Bronchial epithelial cell (primary cell): Measurements from ENCODE around the gene ANKRD40. TPM values are rescaled to one million over a fixed set of nuclear protein-coding genes. Genes with fewer than 3 reads are reported as not detected.
"Not testable (repeated sequence)": the region's sequence is repeated elsewhere in the genome, so short reads cannot be mapped to it uniquely, and the experiment has no call there.

Experiments used
- DNase-seq: peaks from one replicate; pipeline ENCODE4 v3.0.0-alpha.2; 2010; ENCODE audit warnings: low read depth
- FAIRE-seq: peaks from 2 replicates; lab custom pipeline; 2011; peaks lifted over from hg19 to GRCh38; lab: Jason Lieb, UNC
- H3K27me3 ChIP-seq: 2 replicates; pipeline ENCODE4 v1.5.1; 2011; ENCODE audit warnings: low read length; ENCODE audit not compliant: control insufficient read depth, insufficient read depth
- H3K36me3 ChIP-seq: 2 replicates; pipeline ENCODE4 v1.5.1; 2011; ENCODE audit warnings: low read length; ENCODE audit not compliant: control insufficient read depth, insufficient read depth
- H3K4me3 ChIP-seq: 2 replicates; pipeline ENCODE4 v1.5.1; 2011; ENCODE audit warnings: mild to moderate bottlenecking, low read depth, low read length, control low read depth
- total RNA-seq: library from RNA; depleted of rRNA; stranded (reverse); fragments of >200 nt; gene quantifications from 2 replicates; pipeline ENCODE4 v1.2.1, GENCODE V29; 2014
- TF ChIP-seq, protein P1 (sequence below): IDR thresholded peaks from 2 replicates; pipeline ENCODE4 v1.5.1; 2011; ENCODE audit warnings: mild to moderate bottlenecking, moderate library complexity, low read length, control low read depth, inconsistent platforms; ENCODE audit not compliant: insufficient read depth, severe bottlenecking

Gene ANKRD40
- total RNA-seq, 1 donor from 2014 or later, result 25.8 TPM

DNA sequence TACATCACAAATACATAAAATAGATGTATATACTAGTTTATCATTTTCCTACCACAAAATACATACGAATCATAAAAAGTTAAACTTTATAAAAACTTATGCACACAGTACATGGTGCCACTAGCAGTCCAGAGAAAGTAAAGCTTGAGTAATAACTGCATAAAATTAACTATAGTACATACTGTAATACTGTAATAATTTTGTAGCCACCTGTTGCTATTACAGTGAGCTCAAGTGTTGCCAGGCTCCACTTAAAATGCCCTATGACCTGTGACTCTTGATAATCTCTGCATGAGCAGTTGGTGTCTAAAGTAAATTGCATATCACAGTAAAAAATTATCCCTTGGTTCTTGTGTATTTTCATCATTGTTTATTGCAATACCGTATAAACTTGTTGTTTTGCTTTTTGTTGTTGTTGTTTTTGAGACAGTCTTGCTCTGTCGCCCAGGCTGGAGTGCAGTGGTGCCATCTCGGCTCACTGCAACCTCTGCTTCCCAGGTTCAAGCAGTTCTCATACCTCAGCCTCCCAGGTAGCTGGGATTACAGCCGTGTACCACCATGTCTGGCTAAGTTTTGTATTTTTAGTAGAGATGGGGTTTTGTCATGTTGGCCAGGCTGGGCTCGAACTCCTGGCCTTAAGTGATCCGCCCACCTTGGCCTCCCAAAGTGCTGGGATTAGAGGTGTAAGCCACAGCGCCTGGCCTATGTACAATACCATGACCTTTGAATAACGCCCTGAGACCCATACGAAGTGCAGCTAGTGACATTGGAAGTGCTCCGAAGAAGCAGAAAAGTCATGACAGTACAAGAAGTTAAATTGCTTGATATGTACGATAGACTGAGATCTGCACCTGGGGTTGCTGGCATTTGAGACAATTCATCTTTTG lies 18.3 kb upstream of the ANKRD40 start:
- no peak overlapping the region for H3K4me3 ChIP-seq
- H3K27me3 ChIP-seq, result no peaks in the 10 kb centered on the region
- TF ChIP-seq, protein P1, sequence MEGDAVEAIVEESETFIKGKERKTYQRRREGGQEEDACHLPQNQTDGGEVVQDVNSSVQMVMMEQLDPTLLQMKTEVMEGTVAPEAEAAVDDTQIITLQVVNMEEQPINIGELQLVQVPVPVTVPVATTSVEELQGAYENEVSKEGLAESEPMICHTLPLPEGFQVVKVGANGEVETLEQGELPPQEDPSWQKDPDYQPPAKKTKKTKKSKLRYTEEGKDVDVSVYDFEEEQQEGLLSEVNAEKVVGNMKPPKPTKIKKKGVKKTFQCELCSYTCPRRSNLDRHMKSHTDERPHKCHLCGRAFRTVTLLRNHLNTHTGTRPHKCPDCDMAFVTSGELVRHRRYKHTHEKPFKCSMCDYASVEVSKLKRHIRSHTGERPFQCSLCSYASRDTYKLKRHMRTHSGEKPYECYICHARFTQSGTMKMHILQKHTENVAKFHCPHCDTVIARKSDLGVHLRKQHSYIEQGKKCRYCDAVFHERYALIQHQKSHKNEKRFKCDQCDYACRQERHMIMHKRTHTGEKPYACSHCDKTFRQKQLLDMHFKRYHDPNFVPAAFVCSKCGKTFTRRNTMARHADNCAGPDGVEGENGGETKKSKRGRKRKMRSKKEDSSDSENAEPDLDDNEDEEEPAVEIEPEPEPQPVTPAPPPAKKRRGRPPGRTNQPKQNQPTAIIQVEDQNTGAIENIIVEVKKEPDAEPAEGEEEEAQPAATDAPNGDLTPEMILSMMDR, result no peak
- DNase-seq, result no peak
- H3K36me3 ChIP-seq, result no peaks in the 10 kb centered on the region
- FAIRE-seq, result no peak

- not testable (repeated sequence) for H3K36me3 ChIP-seq, H3K27me3 ChIP-seq, H3K4me3 ChIP-seq, DNase-seq, FAIRE-seq
Observed at GRCh38 chr17:50724622-50725021, 16.9 kb upstream of the ANKRD40 start.

- Histone ChIP-seq H3K4me3 (no peak overlapping the region), H3K27me3 (no peaks in the 10 kb centered on the region), H3K36me3 (no peaks in the 10 kb centered on the region)
- FAIRE-seq, result no peak
- TF ChIP-seq, protein P1, result no peak
- DNase-seq, result no peak
Observed at GRCh38 chr17:50722746-50723145, 15.0 kb upstream of the ANKRD40 start.

DNA sequence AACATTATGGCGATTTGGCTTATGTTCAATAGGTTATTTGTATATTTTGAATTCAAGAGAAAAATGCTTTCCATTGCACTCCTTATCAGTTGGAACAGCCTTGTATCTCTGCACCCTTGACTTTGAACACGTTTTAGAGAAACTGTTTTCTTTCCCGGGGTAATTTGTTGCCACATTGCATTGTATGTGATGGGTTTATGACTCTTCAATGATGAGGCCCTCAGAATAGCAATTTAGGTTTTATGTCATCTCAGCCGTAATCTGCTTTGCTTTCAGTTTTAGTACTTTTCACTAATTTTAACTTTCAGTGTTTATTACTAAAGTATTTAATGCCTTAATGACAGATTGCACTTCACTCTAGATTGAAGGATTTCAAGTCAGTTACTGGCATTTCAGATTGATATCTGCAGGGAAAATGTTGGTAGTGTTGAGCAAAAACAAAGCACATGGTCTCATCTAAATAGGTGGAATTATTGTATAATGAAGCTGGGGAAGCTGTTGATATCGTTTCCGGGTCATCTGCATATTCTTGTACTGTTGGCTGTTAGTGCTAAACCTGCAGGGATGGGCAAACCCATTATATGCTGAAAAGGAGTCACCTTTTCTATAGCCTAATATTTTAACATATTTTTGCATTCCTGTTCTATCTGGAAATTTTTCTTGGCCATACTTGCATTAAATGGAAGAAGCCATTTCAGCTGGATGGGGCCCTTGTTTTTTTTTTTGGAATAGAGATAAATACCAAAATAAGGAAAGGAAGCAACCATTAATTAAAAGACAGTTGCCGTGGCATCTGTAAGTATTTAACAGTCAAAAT lies 13.7 kb upstream of the ANKRD40 start:
- H3K36me3 ChIP-seq, result no peaks in the 10 kb centered on the region
- no peaks in the 10 kb centered on the region for H3K27me3 ChIP-seq
- peak; percentile 30 for DNase-seq
- no peak for FAIRE-seq
- peak overlapping the region; percentile 77 for H3K4me3 ChIP-seq
- TF ChIP-seq, protein P1, result no peak

- no peak for FAIRE-seq
- TF ChIP-seq, protein P1, result no peak
Observed at GRCh38 chr17:50719924-50720794, 12.4 kb upstream of the ANKRD40 start.

More at GRCh38 chr17:50719924-50720794, 12.4 kb upstream of the ANKRD40 start:
- no peak for DNase-seq
- no peaks in the 10 kb centered on the region for H3K27me3 ChIP-seq
- peak overlapping the region; percentile 77 for H3K4me3 ChIP-seq
- H3K36me3 ChIP-seq, result no peaks in the 10 kb centered on the region
